CD4-positive, alpha-beta T cell treated with Interleukin-6 at 100 ng/mL for 8 hours (primary cell): ENCODE results near the gene JPT2.
"Not testable (repeated sequence)": the region's sequence is repeated elsewhere in the genome, so short reads cannot be mapped to it uniquely, and the experiment has no call there.

Experiments
- DNase-seq: peaks from one replicate; pipeline ENCODE4 v3.0.0-alpha.2; 2020; ENCODE audit warnings: mixed read lengths, low spot score

The JPT2 gene

GRCh38 chr16:1674751-1675664 lies 3.1 kb upstream of the JPT2 start:
- DNase-seq: no peak

- no peak for DNase-seq
These were observed 1.4 kb upstream of the JPT2 start for GRCh38 chr16:1676661-1677060.

GRCh38 chr16:1677339-1677738 lies 740 bp upstream of the JPT2 start:
- no peak for DNase-seq

GRCh38 chr16:1678500-1679098 lies 520 bp downstream of the JPT2 start:
- peak; percentile 30 for DNase-seq

- no peak for DNase-seq
These were observed 2.3 kb downstream of the JPT2 start for GRCh38 chr16:1680361-1680760.

- no peak for DNase-seq
These were observed 3.0 kb downstream of the JPT2 start for GRCh38 chr16:1681032-1681431.

GRCh38 chr16:1687427-1688316 lies 9.6 kb downstream of the JPT2 start:
- no peak for DNase-seq

GRCh38 chr16:1688807-1689560 lies 10.9 kb downstream of the JPT2 start:
- DNase-seq: no peak

GRCh38 chr16:1689853-1690252 lies 11.8 kb downstream of the JPT2 start:
- no peak for DNase-seq

GRCh38 chr16:1690810-1691209 lies 12.7 kb downstream of the JPT2 start:
- no peak for DNase-seq

GRCh38 chr16:1691276-1691675 lies 13.2 kb downstream of the JPT2 start:
- DNase-seq: no peak

- DNase-seq: no peak
These were observed 13.9 kb downstream of the JPT2 start for GRCh38 chr16:1691956-1692355.

- no peak for DNase-seq
These were observed 18.8 kb downstream of the JPT2 start for GRCh38 chr16:1696863-1697262.

GRCh38 chr16:1698680-1699079 lies 20.6 kb downstream of the JPT2 start:
- no peak for DNase-seq

GRCh38 chr16:1700246-1700645 lies 22.2 kb downstream of the JPT2 start:
- no peak for DNase-seq

GRCh38 chr16:1701216-1701878 lies 23.3 kb downstream of the JPT2 start:
- no peak for DNase-seq

- not testable (repeated sequence) for DNase-seq
These were observed 27.2 kb downstream of the JPT2 start for GRCh38 chr16:1705324-1705687.

- DNase-seq: peak; percentile 89
These were observed 27.8 kb downstream of the JPT2 start, which contains the start of gene MAPK8IP3 for GRCh38 chr16:1705688-1706385. Gene MAPK8IP3, plus strand, starts transcription at chr16:1706195. Its CDS starts 145 bp downstream, at chr16:1706340.

- peak; percentile 7 for DNase-seq
These were observed 28.5 kb downstream of the JPT2 start for GRCh38 chr16:1706386-1707192.
